Chondrocyte (in vitro differentiated cells): ENCODE measurements around the gene NTF3. TPM values are rescaled to one million over a fixed set of nuclear protein-coding genes. Genes with fewer than 3 reads are reported as not detected.

Experiments
- DNase-seq: peaks from one replicate; pipeline ENCODE4 v3.0.0; 2021; ENCODE audit warnings: mixed read lengths, low spot score
- H3K27ac Mint-ChIP-seq: one replicate; pipeline ENCODE4 v1.8.0; 2021; ENCODE audit warnings: mild to moderate bottlenecking, moderate library complexity, mixed read lengths; ENCODE audit not compliant: unreplicated experiment
- H3K27me3 Mint-ChIP-seq: 2 replicates; pipeline ENCODE4 v1.8.0; 2021; ENCODE audit warnings: low read depth, mixed read lengths
- H3K36me3 Mint-ChIP-seq: 2 replicates; pipeline ENCODE4 v1.8.0; 2021; ENCODE audit warnings: low read depth, mixed read lengths
- H3K4me1 Mint-ChIP-seq: 2 replicates; pipeline ENCODE4 v1.8.0; 2021; ENCODE audit warnings: low read depth, mild to moderate bottlenecking, mixed read lengths
- H3K4me3 Mint-ChIP-seq: one replicate; pipeline ENCODE4 v1.8.0; 2021; ENCODE audit warnings: mild to moderate bottlenecking, moderate library complexity, mixed read lengths; ENCODE audit not compliant: unreplicated experiment
- H3K9me3 Mint-ChIP-seq: 2 replicates; pipeline ENCODE4 v1.8.0; 2021; ENCODE audit warnings: low read depth, mixed read lengths
- total RNA-seq: library from RNA; stranded (reverse); gene quantifications from 3 replicates; pipeline ENCODE4 v1.2.1, GENCODE V29; 2021
- TF ChIP-seq, protein P1 (sequence below): fragments of 200-600 bp; sonication (generic); IDR thresholded peaks from 2 replicates; pipeline ENCODE4 v1.5.0; 2021; ENCODE audit warnings: antibody characterized with exemption, mild to moderate bottlenecking, moderate library complexity

Gene NTF3
- total RNA-seq, 1 donor from 2014 or later = 2.5 TPM

DNA sequence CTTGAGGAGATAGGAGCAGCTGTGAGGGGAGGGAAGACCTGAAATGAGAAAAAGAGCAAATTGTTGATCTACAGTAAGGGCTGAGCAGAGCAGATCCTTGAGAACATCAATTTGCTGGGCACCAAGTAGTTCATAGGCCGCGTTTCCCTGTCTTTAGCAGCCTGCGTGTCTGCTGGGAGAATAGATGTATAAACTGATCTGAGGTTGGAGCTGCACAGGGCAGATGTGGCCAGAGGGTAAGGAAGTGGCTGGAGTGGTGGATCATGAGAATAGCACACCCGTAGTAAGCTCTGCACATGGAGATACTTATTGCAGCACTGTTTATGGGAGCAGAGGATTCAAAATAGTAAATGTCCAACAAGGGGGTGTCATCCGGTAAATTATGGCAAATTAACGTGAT is 44.4 kb downstream of the NTF3 start:
- Mint-ChIP-seq H3K4me3 (no peak overlapping the region), H3K4me1 (no peaks in the 10 kb centered on the region), H3K9me3 (no peaks in the 10 kb centered on the region), H3K36me3 (no peaks in the 10 kb centered on the region), H3K27ac (no peak overlapping the region), H3K27me3 (peaks cover 19% of the 10 kb centered on the region)
- DNase-seq = no peak
- TF ChIP-seq, protein P1, sequence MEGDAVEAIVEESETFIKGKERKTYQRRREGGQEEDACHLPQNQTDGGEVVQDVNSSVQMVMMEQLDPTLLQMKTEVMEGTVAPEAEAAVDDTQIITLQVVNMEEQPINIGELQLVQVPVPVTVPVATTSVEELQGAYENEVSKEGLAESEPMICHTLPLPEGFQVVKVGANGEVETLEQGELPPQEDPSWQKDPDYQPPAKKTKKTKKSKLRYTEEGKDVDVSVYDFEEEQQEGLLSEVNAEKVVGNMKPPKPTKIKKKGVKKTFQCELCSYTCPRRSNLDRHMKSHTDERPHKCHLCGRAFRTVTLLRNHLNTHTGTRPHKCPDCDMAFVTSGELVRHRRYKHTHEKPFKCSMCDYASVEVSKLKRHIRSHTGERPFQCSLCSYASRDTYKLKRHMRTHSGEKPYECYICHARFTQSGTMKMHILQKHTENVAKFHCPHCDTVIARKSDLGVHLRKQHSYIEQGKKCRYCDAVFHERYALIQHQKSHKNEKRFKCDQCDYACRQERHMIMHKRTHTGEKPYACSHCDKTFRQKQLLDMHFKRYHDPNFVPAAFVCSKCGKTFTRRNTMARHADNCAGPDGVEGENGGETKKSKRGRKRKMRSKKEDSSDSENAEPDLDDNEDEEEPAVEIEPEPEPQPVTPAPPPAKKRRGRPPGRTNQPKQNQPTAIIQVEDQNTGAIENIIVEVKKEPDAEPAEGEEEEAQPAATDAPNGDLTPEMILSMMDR = no peak

DNA sequence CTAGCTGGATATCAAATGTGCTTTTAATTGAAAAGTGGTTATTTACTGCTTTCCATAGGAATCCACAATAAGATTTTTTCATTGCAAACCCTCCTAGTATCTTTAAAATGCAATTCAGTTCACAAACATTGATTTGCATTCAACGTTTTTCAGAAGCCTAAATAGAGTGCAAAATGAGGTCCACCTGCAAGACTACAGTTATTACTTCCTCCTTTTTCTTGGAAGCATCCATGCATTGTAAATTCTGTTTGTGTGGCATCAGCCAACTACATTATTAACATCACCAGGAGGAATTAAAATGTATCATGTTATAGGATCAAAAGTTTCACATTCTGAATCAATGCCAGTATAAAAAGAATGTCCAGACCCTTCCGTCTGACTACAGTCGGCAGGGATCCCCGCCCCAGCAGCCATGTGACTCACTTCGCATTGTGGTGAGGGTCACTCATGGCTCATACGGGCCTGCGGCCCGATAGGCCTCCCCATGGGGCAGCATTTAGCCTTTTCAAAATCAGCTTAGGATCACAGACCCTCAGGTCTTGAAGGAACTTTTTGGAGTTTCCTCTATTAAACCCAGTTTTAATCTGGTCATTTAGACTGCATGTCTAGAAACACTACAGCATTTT is 46.3 kb downstream of the NTF3 start:
- Mint-ChIP-seq H3K4me3 (no peak overlapping the region), H3K27ac (no peak overlapping the region), H3K9me3 (no peaks in the 10 kb centered on the region), H3K4me1 (no peaks in the 10 kb centered on the region), H3K27me3 (peaks cover 13% of the 10 kb centered on the region), H3K36me3 (no peaks in the 10 kb centered on the region)
- DNase-seq = no peak
- TF ChIP-seq, protein P1 = no peak

DNA sequence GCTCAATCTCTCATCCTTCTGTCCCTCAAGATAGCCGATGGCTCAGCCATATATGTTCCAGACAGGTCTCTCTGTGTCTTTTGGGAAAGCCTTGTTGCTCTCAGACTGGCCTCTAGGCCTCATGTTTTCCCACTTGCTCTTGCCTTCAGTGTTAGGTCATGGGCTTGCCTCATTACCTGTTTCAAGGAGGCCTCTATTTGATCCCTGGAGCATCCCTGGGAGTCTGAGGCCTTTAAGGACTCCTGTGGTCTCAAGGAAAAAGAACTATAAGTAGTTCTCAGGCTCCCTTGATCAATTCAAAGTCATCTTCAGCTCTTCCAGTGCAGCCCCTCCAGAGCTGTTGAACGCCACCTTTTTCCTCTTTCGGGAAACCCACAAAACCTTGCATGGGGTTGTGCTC is 47.9 kb downstream of the NTF3 start:
- no peak for DNase-seq
- Mint-ChIP-seq H3K4me3 (no peak overlapping the region), H3K4me1 (no peaks in the 10 kb centered on the region), H3K9me3 (no peaks in the 10 kb centered on the region), H3K27me3 (peaks cover 6% of the 10 kb centered on the region), H3K27ac (no peak overlapping the region), H3K36me3 (no peaks in the 10 kb centered on the region)
- TF ChIP-seq, protein P1 = no peak

DNA sequence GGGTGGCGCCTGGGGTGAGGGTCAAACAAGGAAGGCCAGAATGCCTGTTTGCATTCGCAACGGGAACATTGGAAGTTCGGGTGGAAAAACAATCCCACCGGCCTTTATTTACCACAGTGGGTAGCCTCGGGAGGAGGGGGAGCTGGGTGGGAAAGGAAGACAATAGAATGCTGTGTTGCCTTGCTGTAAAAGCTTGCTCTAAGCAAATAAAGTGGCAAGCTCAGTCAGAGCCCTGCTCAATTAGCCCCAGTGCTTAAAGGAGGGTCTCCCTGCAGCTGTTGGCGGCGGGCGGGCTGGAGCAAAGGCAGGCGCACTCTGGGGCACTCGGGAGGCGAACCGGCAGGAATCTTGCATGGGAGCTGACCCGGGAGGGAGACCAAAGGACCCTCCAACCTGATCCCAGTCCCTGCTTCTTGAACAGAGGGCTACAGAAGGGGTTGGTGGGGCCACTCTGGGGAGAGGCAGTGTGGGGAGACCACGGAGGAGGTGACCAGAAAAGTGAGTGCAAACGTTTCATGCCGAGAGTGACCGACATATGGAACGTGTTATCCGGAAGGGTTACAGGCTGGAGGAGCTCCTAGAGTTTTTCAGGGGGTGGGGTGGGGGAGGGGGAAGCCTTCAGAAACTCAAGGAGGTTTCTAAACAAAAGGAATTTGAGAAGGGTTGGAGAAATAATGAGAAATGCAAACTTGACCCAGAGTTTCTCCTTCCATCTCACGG is 48.5 kb downstream of the NTF3 start:
- H3K36me3 Mint-ChIP-seq = no peaks in the 10 kb centered on the region
- H3K4me3 Mint-ChIP-seq = no peak overlapping the region
- DNase-seq = no peak
- no peaks in the 10 kb centered on the region for H3K4me1 Mint-ChIP-seq
- H3K27me3 Mint-ChIP-seq = peaks cover 6% of the 10 kb centered on the region
- no peak overlapping the region for H3K27ac Mint-ChIP-seq
- no peaks in the 10 kb centered on the region for H3K9me3 Mint-ChIP-seq
- TF ChIP-seq, protein P1 = no peak

DNA sequence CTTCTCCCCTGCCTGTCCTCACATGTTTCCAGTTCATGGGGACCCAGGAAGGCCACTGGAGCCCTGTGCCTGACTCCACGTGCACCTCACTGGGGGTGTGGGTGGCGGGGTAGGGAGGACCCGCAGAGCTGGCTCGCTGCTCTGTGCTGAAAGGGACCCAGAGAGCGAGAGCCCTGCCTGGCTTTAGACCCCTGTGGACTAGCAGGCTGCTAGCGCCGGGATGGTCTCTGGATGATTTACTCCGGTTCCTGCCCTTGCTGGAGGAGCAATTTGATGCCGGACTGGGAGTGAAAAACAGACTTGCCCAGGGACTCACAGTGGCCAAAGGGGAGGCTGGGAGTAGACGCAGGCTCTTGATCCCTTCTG is 49.0 kb downstream of the NTF3 start:
- TF ChIP-seq, protein P1 = no peak
- DNase-seq = no peak
- Mint-ChIP-seq H3K36me3 (no peaks in the 10 kb centered on the region), H3K27me3 (peaks cover 6% of the 10 kb centered on the region), H3K9me3 (no peaks in the 10 kb centered on the region), H3K4me3 (no peak overlapping the region), H3K27ac (no peak overlapping the region), H3K4me1 (no peaks in the 10 kb centered on the region)
